Mammary epithelial cell (primary cell): ENCODE data around the gene SVIL.

ENCODE experiments used
- EZH2 ChIP-seq: IDR thresholded peaks from 2 replicates; pipeline ENCODE4 v1.6.1; 2012; ENCODE audit warnings: low read length, inconsistent platforms, borderline replicate concordance
- TF ChIP-seq, protein P1 (sequence below), 2 donors: IDR thresholded peaks in 1 of 2; conservative IDR thresholded peaks in 1 of 2; 2 replicates each; pipeline ENCODE4 v1.5.1; 2011 to 2012; ENCODE audit warnings: inconsistent platforms in 2 of 2, low read length in 2 of 2, mild to moderate bottlenecking in 2 of 2, control low read depth in 1 of 2, low read depth in 1 of 2; ENCODE audit not compliant: insufficient read depth in 1 of 2; ENCODE audit errors: extremely low read depth in 1 of 2

DNA sequence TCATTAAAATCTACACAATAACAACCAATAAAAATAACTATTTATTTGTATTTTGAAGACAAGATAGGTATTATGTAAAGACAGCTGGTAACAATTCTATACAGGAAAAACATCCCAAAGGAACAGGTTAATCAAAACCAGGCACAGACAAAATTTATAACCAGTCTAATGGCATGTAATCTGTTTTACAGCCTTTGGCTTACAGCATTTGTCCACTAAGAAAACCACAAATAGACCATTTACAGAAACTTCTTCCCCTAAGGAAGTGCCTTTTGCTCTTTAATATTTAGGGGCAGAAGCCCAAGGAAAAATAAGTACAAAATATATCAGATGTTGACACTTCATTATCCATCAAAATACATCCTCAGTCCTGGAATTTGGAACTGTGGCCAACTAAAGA, 65.0 kb downstream of the SVIL start:
- TF ChIP-seq, protein P1, sequence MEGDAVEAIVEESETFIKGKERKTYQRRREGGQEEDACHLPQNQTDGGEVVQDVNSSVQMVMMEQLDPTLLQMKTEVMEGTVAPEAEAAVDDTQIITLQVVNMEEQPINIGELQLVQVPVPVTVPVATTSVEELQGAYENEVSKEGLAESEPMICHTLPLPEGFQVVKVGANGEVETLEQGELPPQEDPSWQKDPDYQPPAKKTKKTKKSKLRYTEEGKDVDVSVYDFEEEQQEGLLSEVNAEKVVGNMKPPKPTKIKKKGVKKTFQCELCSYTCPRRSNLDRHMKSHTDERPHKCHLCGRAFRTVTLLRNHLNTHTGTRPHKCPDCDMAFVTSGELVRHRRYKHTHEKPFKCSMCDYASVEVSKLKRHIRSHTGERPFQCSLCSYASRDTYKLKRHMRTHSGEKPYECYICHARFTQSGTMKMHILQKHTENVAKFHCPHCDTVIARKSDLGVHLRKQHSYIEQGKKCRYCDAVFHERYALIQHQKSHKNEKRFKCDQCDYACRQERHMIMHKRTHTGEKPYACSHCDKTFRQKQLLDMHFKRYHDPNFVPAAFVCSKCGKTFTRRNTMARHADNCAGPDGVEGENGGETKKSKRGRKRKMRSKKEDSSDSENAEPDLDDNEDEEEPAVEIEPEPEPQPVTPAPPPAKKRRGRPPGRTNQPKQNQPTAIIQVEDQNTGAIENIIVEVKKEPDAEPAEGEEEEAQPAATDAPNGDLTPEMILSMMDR (conservative IDR thresholded peaks at IDR 0.05 in 1 of 2, IDR thresholded peaks at IDR 0.05 in 1 of 2; ENCODE audit: extremely low read depth in 1 of 2, insufficient read depth in 1 of 2, low read depth in 1 of 2, low read length in 2 of 2) = no peak
- no peak for TF ChIP-seq EZH2
